A549 (cell line): ENCODE results near the gene DAB1.

ENCODE experiments used
- CBX2 ChIP-seq: fragments of 200-600 bp; sonication (generic); IDR thresholded peaks from 2 replicates; pipeline ENCODE4 v1.6.1; 2016; ENCODE audit warnings: low read depth, mild to moderate bottlenecking, borderline replicate concordance
- CEBPB ChIP-seq, 2 experiments: fragments of >200 bp in 1 of 2; sonication (Bioruptor Twin) in 1 of 2; formaldehyde crosslinking in 1 of 2; IDR thresholded peaks; 2 replicates each; pipeline ENCODE4 v1.6.1; 2012 to 2016
- CHD2 ChIP-seq: fragments of 150-350 bp; IDR thresholded peaks from 2 replicates; pipeline ENCODE4 v1.6.1; 2014; ENCODE audit warnings: low read length; ENCODE audit not compliant: partially characterized antibody
- CTCF ChIP-seq: fragments of >200 bp; sonication (Bioruptor Twin); formaldehyde crosslinking; IDR thresholded peaks from 3 replicates; pipeline ENCODE4 v1.5.1; 2016
- EP300 ChIP-seq, 2 experiments: fragments of >200 bp; sonication (Bioruptor Twin); formaldehyde crosslinking; IDR thresholded peaks; 2 replicates in 1 of 2; 3 replicates in 1 of 2; pipeline ENCODE4 v1.6.1; 2016 to 2017
- HMGXB4 ChIP-seq: fragments of 250-450 bp; sonication (Bioruptor Pico); IDR thresholded peaks from 2 replicates; pipeline ENCODE4 v1.5.0; 2021; ENCODE audit warnings: mild to moderate bottlenecking, moderate library complexity, borderline replicate concordance
- POLR2A ChIP-seq: IDR thresholded peaks from 2 replicates; pipeline ENCODE4 v1.6.1; 2012; ENCODE audit warnings: mild to moderate bottlenecking, low read length
- RCOR1 ChIP-seq: fragments of 150-350 bp; IDR thresholded peaks from 2 replicates; pipeline ENCODE4 v1.6.1; 2014; ENCODE audit warnings: antibody characterized with exemption, low read length, low read depth
- ZFP36 ChIP-seq: fragments of 450-650 bp; IDR thresholded peaks from 2 replicates; pipeline ENCODE4 v1.6.1; 2014; ENCODE audit warnings: borderline replicate concordance; ENCODE audit not compliant: partially characterized antibody
- TF ChIP-seq, protein P1 (sequence below): IDR thresholded peaks from 2 replicates; pipeline ENCODE4 v1.6.1; 2012; ENCODE audit warnings: low read depth, borderline replicate concordance
- TF ChIP-seq, protein P2 (sequence below): fragments of 150-350 bp; IDR thresholded peaks from 2 replicates; pipeline ENCODE4 v1.6.1; 2014; ENCODE audit warnings: low read depth, mild to moderate bottlenecking, low read length
- TF ChIP-seq, protein P3 (sequence below): fragments of 450-650 bp; IDR thresholded peaks from 2 replicates; pipeline ENCODE4 v1.6.1; 2014; ENCODE audit warnings: antibody characterized with exemption
- TF ChIP-seq, protein P4 (sequence below): fragments of >200 bp; sonication (Bioruptor Twin); formaldehyde crosslinking; IDR thresholded peaks from 2 replicates; pipeline ENCODE4 v1.6.1; 2016

DNA sequence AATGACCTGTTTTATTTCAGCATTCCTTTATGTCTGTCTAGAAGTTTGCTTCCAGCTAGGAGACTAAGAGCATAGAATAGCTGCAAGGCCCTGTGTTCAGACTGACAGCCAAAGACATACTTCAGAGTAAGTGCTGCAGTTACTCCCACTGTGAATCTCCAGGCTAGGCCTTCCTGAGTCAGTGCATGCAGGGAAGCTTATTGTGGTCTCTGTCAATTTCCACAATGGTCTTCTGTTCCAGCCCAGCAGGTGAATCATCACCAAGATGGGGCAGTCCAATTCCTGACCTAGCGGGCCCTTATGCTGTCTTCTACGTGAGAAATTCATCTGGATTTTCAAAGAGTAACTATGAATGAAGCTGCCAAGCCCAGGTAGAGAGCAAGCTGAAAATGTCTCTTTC lies 311.7 kb downstream of the DAB1 start:
- TF ChIP-seq POLR2A (no peak), CTCF (no peak), HMGXB4 (no peak), EP300 (IDR thresholded peaks at IDR 0.05) (no peak), CBX2 (no peak), RCOR1 (no peak), ZFP36 (no peak), CEBPB (IDR thresholded peaks at IDR 0.05) (no peak), CHD2 (no peak)
- TF ChIP-seq, protein P1, sequence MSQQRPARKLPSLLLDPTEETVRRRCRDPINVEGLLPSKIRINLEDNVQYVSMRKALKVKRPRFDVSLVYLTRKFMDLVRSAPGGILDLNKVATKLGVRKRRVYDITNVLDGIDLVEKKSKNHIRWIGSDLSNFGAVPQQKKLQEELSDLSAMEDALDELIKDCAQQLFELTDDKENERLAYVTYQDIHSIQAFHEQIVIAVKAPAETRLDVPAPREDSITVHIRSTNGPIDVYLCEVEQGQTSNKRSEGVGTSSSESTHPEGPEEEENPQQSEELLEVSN: no peak
- TF ChIP-seq, protein P2, sequence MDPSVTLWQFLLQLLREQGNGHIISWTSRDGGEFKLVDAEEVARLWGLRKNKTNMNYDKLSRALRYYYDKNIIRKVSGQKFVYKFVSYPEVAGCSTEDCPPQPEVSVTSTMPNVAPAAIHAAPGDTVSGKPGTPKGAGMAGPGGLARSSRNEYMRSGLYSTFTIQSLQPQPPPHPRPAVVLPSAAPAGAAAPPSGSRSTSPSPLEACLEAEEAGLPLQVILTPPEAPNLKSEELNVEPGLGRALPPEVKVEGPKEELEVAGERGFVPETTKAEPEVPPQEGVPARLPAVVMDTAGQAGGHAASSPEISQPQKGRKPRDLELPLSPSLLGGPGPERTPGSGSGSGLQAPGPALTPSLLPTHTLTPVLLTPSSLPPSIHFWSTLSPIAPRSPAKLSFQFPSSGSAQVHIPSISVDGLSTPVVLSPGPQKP: no peak
- TF ChIP-seq, protein P3, sequence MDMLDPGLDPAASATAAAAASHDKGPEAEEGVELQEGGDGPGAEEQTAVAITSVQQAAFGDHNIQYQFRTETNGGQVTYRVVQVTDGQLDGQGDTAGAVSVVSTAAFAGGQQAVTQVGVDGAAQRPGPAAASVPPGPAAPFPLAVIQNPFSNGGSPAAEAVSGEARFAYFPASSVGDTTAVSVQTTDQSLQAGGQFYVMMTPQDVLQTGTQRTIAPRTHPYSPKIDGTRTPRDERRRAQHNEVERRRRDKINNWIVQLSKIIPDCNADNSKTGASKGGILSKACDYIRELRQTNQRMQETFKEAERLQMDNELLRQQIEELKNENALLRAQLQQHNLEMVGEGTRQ: no peak
- TF ChIP-seq, protein P4, sequence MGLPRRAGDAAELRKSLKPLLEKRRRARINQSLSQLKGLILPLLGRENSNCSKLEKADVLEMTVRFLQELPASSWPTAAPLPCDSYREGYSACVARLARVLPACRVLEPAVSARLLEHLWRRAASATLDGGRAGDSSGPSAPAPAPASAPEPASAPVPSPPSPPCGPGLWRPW: no peak
